ENCODE results near the gene NBEA.
A peak's percentile ranks its signal among the peaks of the same experiment; 100 is the strongest.

NBEA gene

DNA sequence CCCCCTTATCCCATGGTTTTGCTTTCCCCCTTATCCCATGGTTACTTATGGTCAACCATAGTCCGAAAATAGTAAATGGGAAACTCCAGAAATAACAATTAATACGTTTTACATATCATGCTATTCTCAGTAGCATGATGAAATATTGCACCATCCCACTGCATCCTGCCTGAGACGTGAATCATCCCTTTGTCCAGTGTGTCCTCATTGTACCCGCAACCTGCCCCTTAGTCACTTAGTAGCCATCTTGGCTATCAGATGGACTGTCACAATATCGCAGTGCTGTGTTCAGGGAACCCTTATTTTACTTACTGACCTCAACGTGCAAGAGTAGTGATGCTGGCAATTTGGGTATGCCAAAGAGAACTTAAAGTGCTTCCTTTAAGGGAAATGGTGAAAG lies 10.5 kb upstream of the NBEA start:
- no peaks in the 10 kb centered on the region for H3K36me3 ChIP-seq (ENCODE audit: control insufficient read depth, insufficient read depth, low read length)
- no peaks in the 10 kb centered on the region for H3K9me3 ChIP-seq (ENCODE audit: control insufficient read depth, low read length)
- WGBS, 2 experiments (ENCODE audit: insufficient coverage in 2 of 2), result 84 to 93% methylated on average over 5 to 6 of the region's 6 CpGs
- no peaks in the 10 kb centered on the region for H3K4me1 ChIP-seq (ENCODE audit: control insufficient read depth, insufficient read depth, low read length, poor library complexity, severe bottlenecking)
- H3K27ac ChIP-seq (ENCODE audit: low read depth, low read length, severe bottlenecking), result no peak overlapping the region
- H3K4me3 ChIP-seq (ENCODE audit: extremely low read depth, insufficient read depth, low read length, poor library complexity, severe bottlenecking), result no peak overlapping the region

DNA sequence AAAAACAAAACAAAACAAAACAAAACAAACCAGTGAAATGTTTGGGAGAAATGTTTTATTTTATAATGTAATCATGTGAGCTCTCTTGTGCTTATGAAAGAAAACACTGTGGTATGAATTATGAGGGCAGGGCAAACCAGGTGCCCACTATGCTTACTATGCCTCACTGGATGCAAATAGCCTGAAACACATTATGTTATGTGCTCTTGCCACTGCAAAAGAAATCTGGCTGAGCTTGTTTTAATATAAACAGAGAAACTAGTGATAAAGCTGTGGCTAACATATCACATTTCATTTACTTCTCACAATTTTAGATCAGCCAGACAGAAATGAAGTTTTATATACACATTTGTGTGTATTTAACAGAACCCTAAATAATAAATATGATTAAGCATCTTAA lies 8.7 kb upstream of the NBEA start:
- Histone ChIP-seq H3K4me3 (ENCODE audit: extremely low read depth, insufficient read depth, low read length, poor library complexity, severe bottlenecking) (no peak overlapping the region), H3K36me3 (ENCODE audit: control insufficient read depth, insufficient read depth, low read length) (no peaks in the 10 kb centered on the region), H3K27ac (ENCODE audit: low read depth, low read length, severe bottlenecking) (no peak overlapping the region), H3K9me3 (ENCODE audit: control insufficient read depth, low read length) (no peaks in the 10 kb centered on the region), H3K4me1 (ENCODE audit: control insufficient read depth, insufficient read depth, low read length, poor library complexity, severe bottlenecking) (no peaks in the 10 kb centered on the region)

DNA sequence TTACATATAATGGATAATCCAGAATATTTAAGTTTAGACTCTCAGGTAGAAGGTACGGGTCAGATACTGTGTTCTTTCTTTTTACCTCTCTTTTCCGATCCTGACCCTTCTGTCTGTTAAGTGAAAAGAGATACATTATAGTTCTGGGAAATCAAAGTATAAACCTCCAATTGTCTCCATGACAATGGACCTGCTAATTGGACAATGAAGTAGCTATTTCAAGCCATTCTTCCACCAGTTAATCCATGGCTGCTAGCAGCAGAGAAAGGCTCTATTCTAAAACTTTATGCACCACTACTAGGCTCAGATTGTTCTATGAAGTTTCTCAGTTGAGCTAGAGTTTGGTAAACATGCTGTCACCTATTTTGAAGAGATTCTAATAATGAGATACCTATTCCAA lies 8.3 kb upstream of the NBEA start:
- Histone ChIP-seq H3K9me3 (ENCODE audit: control insufficient read depth, low read length) (no peaks in the 10 kb centered on the region), H3K36me3 (ENCODE audit: control insufficient read depth, insufficient read depth, low read length) (no peaks in the 10 kb centered on the region), H3K4me1 (ENCODE audit: control insufficient read depth, insufficient read depth, low read length, poor library complexity, severe bottlenecking) (no peaks in the 10 kb centered on the region), H3K4me3 (ENCODE audit: extremely low read depth, insufficient read depth, low read length, poor library complexity, severe bottlenecking) (no peak overlapping the region), H3K27ac (ENCODE audit: low read depth, low read length, severe bottlenecking) (no peak overlapping the region)
- no CpG with 5 or more reads among the region's 2 CpGs for WGBS, 2 experiments (ENCODE audit: insufficient coverage in 2 of 2)

DNA sequence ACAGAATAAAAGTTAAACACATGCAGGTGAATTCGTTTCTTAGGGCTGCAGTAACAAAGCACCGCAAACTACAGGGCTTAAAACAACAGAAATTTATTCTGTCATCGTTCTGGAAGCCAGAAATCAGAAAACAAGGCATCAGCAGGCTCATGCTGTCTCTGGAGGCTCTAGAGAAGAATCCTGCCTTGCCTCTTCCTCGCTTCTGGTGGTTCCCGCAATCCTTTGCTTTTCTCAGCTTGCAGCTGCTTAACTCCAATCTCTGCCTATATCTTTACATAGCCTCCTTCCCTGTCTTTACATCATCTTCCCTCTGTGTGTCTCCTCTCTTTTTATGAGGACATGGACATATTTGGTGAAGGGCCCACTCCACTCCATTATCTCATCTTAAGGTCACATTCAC lies 6.2 kb upstream of the NBEA start:
- WGBS, 2 experiments (ENCODE audit: insufficient coverage in 2 of 2), result 72 to 81% methylated on average over 3 to 5 of the region's 5 CpGs
- Histone ChIP-seq H3K4me3 (ENCODE audit: extremely low read depth, insufficient read depth, low read length, poor library complexity, severe bottlenecking) (no peak overlapping the region), H3K36me3 (ENCODE audit: control insufficient read depth, insufficient read depth, low read length) (no peaks in the 10 kb centered on the region), H3K4me1 (ENCODE audit: control insufficient read depth, insufficient read depth, low read length, poor library complexity, severe bottlenecking) (no peaks in the 10 kb centered on the region), H3K9me3 (ENCODE audit: control insufficient read depth, low read length) (no peaks in the 10 kb centered on the region), H3K27ac (ENCODE audit: low read depth, low read length, severe bottlenecking) (no peak overlapping the region)

DNA sequence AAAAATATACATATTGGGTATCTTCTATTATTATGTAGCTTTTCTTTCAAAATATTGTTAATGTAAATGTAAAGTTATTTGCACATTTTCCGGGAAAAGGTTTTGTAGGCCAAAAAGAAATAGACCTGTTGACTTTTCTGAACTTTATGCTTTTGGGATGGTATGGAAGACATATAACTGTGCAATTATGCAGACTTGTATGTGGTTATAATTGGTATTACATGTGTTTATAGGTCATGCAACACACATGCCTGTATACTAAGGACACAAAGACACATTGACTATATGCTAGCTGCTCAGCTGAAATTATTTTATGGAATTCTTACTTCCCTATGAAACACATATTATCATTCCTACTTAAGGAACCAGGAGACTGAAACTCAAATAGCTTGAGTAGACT lies 2.3 kb upstream of the NBEA start:
- Histone ChIP-seq H3K9me3 (ENCODE audit: control insufficient read depth, low read length) (no peaks in the 10 kb centered on the region), H3K4me1 (ENCODE audit: control insufficient read depth, insufficient read depth, low read length, poor library complexity, severe bottlenecking) (no peaks in the 10 kb centered on the region), H3K36me3 (ENCODE audit: control insufficient read depth, insufficient read depth, low read length) (no peaks in the 10 kb centered on the region), H3K27ac (ENCODE audit: low read depth, low read length, severe bottlenecking) (no peak overlapping the region), H3K4me3 (ENCODE audit: extremely low read depth, insufficient read depth, low read length, poor library complexity, severe bottlenecking) (no peak overlapping the region)
- 100% methylated on average over 1 of the region's 1 CpG; no CpG with 5 or more reads in 1 of the 2 experiments for WGBS, 2 experiments (ENCODE audit: insufficient coverage in 2 of 2)

DNA sequence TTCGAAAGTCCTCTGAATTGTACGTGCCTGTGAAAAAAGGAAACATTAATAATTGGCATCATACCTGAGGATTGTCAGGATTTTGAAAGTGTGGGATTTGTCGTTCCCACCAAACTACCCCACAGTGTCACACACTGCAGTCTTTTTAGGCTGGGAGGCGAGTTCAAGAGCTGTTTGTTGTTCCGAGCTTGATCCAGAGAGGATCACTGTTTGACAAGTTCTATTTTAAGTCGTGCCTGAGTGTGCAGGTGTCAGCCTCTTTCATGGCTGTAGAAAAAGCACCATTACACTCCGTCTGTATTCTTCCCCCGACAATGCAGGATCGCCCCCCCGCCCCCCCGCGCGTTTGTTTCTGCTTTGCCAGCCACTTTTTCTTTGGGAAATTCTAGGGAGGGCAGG lies 635 bp upstream of the NBEA start:
- WGBS, 2 experiments (ENCODE audit: insufficient coverage in 2 of 2), result 60% methylated on average over 5 of the region's 13 CpGs; no CpG with 5 or more reads in 1 of the 2 experiments
- no peak overlapping the region for H3K27ac ChIP-seq (ENCODE audit: low read depth, low read length, severe bottlenecking)
- no peaks in the 10 kb centered on the region for H3K4me1 ChIP-seq (ENCODE audit: control insufficient read depth, insufficient read depth, low read length, poor library complexity, severe bottlenecking)
- H3K4me3 ChIP-seq (ENCODE audit: extremely low read depth, insufficient read depth, low read length, poor library complexity, severe bottlenecking), result peak overlapping the region; percentile 73
- no peaks in the 10 kb centered on the region for H3K9me3 ChIP-seq (ENCODE audit: control insufficient read depth, low read length)
- H3K36me3 ChIP-seq (ENCODE audit: control insufficient read depth, insufficient read depth, low read length), result no peaks in the 10 kb centered on the region

DNA sequence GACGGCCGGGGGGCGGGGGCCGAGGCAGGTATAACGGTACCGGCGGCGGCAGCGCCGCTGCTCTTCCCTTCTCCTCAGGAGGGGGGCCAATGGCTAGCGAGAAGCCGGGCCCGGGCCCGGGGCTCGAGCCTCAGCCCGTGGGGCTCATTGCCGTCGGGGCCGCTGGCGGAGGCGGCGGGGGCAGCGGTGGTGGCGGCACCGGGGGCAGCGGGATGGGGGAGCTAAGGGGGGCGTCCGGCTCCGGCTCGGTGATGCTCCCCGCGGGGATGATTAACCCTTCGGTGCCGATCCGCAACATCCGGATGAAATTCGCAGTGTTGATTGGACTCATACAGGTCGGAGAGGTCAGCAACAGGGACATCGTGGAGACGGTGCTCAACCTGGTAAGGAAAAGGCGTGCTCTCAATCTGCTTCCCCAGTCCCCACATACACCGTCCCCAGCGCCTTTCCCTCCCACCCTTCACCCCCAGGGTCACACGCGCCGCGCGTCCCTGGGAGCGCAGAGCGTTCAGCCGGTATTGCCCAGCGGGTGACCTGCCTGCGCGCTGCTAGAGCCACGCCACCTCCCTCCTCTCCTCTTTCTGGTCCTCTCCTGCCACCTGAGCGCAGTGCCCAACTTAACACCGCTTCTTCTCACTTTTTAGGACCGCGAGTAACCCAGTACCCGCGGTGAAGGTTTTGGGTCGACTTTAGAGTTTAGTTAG lies 814 bp downstream of the NBEA start:
- Histone ChIP-seq H3K36me3 (ENCODE audit: control insufficient read depth, insufficient read depth, low read length) (no peaks in the 10 kb centered on the region), H3K27ac (ENCODE audit: low read depth, low read length, severe bottlenecking) (no peak overlapping the region), H3K4me3 (ENCODE audit: extremely low read depth, insufficient read depth, low read length, poor library complexity, severe bottlenecking) (peak overlapping the region; percentile 73), H3K9me3 (ENCODE audit: control insufficient read depth, low read length) (no peaks in the 10 kb centered on the region), H3K4me1 (ENCODE audit: control insufficient read depth, insufficient read depth, low read length, poor library complexity, severe bottlenecking) (no peaks in the 10 kb centered on the region)
- WGBS, 2 experiments (ENCODE audit: insufficient coverage in 2 of 2), result 0% methylated on average over 25 to 31 of the region's 62 CpGs

DNA sequence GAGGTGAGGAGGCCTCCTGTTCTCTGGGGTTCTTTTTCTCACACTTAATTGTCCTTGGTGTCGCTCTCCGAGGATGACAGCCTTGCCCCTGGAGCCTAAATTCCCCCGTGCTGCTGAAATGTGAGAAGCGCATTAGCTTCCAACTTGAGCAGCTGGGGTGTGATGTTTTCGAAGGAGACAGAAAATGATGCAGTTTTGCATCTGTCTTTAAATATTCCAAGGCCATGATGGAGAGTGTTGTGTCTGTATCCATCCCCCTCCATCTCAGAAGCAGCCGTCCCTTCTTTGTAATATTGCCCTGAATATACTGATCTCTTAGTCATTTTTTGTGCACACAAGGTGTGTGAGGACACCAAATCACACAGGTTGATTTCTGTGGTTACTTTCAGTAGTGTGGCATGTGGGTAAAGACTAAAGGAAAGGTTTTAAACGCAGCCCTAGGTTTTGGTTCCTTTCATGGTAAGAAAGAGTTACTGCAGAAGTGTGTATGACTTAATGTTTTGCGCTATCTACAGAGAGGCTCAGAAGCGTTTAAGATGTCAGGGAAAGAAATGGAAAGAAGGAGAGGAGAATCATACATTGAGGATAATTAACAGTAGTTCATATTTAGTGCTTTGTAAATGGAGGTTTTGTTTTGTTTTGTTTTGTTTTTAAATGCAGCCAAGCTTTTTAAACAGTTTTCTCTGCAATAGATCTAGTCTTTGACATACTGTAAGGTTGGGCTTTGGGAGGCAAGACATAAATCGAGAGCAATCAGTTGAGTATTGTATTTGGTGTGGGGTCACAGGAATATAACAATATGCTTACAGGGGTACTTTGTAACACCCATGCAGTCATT lies 1.6 kb downstream of the NBEA start:
- Histone ChIP-seq H3K4me1 (ENCODE audit: control insufficient read depth, insufficient read depth, low read length, poor library complexity, severe bottlenecking) (no peaks in the 10 kb centered on the region), H3K4me3 (ENCODE audit: extremely low read depth, insufficient read depth, low read length, poor library complexity, severe bottlenecking) (peak overlapping the region; percentile 73), H3K36me3 (ENCODE audit: control insufficient read depth, insufficient read depth, low read length) (no peaks in the 10 kb centered on the region), H3K27ac (ENCODE audit: low read depth, low read length, severe bottlenecking) (no peak overlapping the region), H3K9me3 (ENCODE audit: control insufficient read depth, low read length) (no peaks in the 10 kb centered on the region)
- 14 to 15% methylated on average over 7 to 8 of the region's 10 CpGs for WGBS, 2 experiments (ENCODE audit: insufficient coverage in 2 of 2)

DNA sequence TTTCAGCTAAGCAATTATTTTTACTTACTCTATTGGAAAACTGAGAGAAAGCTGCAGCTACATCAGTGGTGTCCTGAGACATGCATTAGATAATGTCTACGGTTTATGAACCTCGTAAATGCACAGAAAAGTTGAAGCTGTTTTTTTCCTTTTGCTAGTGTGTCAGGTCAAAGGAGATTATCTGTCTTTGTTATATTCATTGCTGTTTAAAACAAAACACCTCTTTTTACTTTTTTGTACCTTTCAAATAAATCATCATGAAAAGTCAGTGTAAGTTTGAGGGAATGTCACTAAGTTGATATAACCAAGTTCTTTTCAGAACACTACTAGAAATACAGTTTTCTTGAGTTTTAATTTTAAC lies 2.2 kb downstream of the NBEA start:
- H3K9me3 ChIP-seq (ENCODE audit: control insufficient read depth, low read length), result no peaks in the 10 kb centered on the region
- H3K36me3 ChIP-seq (ENCODE audit: control insufficient read depth, insufficient read depth, low read length), result no peaks in the 10 kb centered on the region
- 72% methylated on average over 2 of the region's 2 CpGs; no CpG with 5 or more reads in 1 of the 2 experiments for WGBS, 2 experiments (ENCODE audit: insufficient coverage in 2 of 2)
- H3K4me3 ChIP-seq (ENCODE audit: extremely low read depth, insufficient read depth, low read length, poor library complexity, severe bottlenecking), result no peak overlapping the region
- H3K4me1 ChIP-seq (ENCODE audit: control insufficient read depth, insufficient read depth, low read length, poor library complexity, severe bottlenecking), result no peaks in the 10 kb centered on the region
- no peak overlapping the region for H3K27ac ChIP-seq (ENCODE audit: low read depth, low read length, severe bottlenecking)

DNA sequence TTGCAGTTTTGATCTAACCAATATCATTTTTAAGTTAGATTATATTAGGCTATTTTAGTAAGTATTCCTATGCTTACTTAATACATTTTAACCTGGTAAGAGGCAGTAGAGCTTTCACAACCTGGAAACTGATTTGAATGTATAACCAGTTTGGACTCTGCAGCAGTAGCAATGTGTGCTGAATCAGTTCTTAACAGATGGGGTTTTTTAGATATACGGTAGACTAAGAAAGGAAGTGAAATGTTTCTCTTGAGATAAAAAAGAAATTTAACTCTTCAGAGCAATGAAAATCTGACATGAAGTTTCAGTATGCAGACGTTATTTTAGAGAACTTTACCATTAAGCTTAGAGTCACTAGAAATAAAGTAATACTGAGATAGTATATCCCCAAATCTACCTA lies 2.7 kb downstream of the NBEA start:
- Histone ChIP-seq H3K36me3 (ENCODE audit: control insufficient read depth, insufficient read depth, low read length) (no peaks in the 10 kb centered on the region), H3K4me3 (ENCODE audit: extremely low read depth, insufficient read depth, low read length, poor library complexity, severe bottlenecking) (no peak overlapping the region), H3K9me3 (ENCODE audit: control insufficient read depth, low read length) (no peaks in the 10 kb centered on the region), H3K4me1 (ENCODE audit: control insufficient read depth, insufficient read depth, low read length, poor library complexity, severe bottlenecking) (no peaks in the 10 kb centered on the region), H3K27ac (ENCODE audit: low read depth, low read length, severe bottlenecking) (no peak overlapping the region)
- 33% methylated on average over 1 of the region's 2 CpGs; no CpG with 5 or more reads in 1 of the 2 experiments for WGBS, 2 experiments (ENCODE audit: insufficient coverage in 2 of 2)

DNA sequence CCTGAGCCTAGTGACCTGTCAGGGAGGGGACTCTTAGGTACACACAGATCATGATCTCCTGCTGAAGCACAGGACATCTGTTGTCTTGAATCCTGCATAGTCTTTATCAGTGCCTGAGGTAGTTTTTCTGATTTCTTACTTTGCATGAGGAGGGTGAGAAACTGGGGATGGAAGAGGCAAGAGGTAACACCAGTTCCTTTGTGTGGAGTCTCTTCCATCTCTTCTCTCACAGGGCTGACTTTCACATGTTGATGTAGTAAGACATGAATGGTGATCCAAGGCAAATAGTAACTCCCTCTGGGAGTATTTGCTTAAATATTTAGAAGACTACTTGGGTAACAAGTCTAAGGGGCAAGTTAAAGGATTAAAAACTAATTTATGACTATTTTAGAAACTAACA lies 9.5 kb downstream of the NBEA start:
- H3K9me3 ChIP-seq (ENCODE audit: control insufficient read depth, low read length), result peaks cover 11% of the 10 kb centered on the region
- H3K36me3 ChIP-seq (ENCODE audit: control insufficient read depth, insufficient read depth, low read length), result no peaks in the 10 kb centered on the region
- no peak overlapping the region for H3K4me3 ChIP-seq (ENCODE audit: extremely low read depth, insufficient read depth, low read length, poor library complexity, severe bottlenecking)
- H3K4me1 ChIP-seq (ENCODE audit: control insufficient read depth, insufficient read depth, low read length, poor library complexity, severe bottlenecking), result no peaks in the 10 kb centered on the region
- no peak overlapping the region for H3K27ac ChIP-seq (ENCODE audit: low read depth, low read length, severe bottlenecking)
